Stomach (tissue), 4 donors: Measurements from ENCODE around the gene RSBN1L.

Experiments
- EP300 ChIP-seq: sonication (generic); formaldehyde crosslinking; IDR thresholded peaks from one replicate; pipeline ENCODE4 v1.6.1; 2017; ENCODE audit warnings: antibody characterized with exemption
- POLR2A ChIP-seq, 4 donors: fragments of 450-650 bp; IDR thresholded peaks; one replicate each; pipeline ENCODE4 v1.6.1; 2016; ENCODE audit warnings: antibody characterized with exemption in 4 of 4, control low read depth in 2 of 4, mild to moderate bottlenecking in 1 of 4, moderate library complexity in 1 of 4
- TF ChIP-seq, protein P1 (sequence below), 7 experiments: fragments of 450-650 bp in 4 of 7; fragments of 200-600 bp in 3 of 7; sonication (generic) in 3 of 7; IDR thresholded peaks; one replicate each; pipeline ENCODE4 v1.5.1; 2016 to 2019; ENCODE audit warnings: antibody characterized with exemption in 7 of 7, control low read depth in 2 of 7, mild to moderate bottlenecking in 1 of 7

DNA sequence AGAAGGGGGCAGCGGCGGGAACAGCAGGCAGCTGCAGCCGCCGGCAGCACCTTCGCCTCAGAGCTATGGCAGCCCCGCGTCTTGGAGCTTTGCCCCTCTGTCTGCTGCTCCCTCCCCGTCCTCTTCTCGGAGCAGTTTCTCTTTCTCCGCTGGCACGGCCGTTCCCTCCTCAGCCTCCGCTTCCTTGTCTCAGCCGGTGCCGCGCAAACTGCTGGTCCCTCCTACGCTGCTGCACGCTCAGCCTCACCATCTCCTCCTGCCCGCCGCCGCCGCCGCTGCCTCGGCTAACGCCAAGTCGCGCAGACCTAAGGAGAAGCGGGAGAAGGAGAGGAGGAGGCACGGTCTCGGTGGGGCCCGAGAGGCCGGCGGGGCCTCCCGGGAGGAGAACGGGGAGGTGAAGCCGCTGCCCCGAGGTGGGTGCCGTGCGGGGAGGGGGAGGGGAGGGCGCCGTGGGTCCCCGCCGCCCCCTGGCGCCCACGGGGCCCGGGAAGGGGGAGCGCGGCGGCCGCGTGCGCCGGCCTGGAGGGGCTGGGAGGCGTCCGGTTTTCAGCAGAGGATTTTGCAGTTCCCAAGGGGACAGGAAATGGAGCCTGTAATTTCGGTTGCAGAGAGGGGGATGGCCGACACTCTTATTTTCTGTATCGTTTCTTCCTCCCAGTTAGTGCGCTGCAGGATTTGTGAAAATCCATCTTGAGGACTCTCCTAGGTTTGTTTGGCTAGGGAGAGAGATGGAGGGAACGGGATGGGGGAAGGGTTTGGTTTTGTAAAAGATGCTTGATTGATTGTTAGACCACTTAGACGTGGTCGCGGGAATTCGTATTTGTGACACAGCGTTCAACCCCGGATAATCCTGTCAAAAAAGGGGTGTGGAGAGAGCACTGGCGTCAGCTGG, 630 bp downstream of the RSBN1L start:
- TF ChIP-seq, protein P1, sequence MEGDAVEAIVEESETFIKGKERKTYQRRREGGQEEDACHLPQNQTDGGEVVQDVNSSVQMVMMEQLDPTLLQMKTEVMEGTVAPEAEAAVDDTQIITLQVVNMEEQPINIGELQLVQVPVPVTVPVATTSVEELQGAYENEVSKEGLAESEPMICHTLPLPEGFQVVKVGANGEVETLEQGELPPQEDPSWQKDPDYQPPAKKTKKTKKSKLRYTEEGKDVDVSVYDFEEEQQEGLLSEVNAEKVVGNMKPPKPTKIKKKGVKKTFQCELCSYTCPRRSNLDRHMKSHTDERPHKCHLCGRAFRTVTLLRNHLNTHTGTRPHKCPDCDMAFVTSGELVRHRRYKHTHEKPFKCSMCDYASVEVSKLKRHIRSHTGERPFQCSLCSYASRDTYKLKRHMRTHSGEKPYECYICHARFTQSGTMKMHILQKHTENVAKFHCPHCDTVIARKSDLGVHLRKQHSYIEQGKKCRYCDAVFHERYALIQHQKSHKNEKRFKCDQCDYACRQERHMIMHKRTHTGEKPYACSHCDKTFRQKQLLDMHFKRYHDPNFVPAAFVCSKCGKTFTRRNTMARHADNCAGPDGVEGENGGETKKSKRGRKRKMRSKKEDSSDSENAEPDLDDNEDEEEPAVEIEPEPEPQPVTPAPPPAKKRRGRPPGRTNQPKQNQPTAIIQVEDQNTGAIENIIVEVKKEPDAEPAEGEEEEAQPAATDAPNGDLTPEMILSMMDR (IDR thresholded peaks at IDR 0.05) = no peak
- no peak for TF ChIP-seq EP300
- no peak for TF ChIP-seq POLR2A (IDR thresholded peaks at IDR 0.05)
